Tongue (tissue), 2 donors: ENCODE data around the gene BBS5. TPM values are rescaled to one million over a fixed set of nuclear protein-coding genes. Genes with fewer than 3 reads are reported as not detected.

ENCODE experiments used
- DNase-seq: peaks from one replicate; pipeline ENCODE4 v3.0.0-alpha.2; 2015
- total RNA-seq: library from RNA; depleted of rRNA; stranded (reverse); fragments of >200 nt; gene quantifications from one replicate; pipeline ENCODE4 v1.2.3, GENCODE V29; 2014

Gene BBS5
- total RNA-seq, 1 donor from 2014 or later, result 12.2 TPM

- DNase-seq, result no peak
These were observed 67.5 kb downstream of the BBS5 start for GRCh38 chr2:169546756-169547155.

Other genes starting within 250 kb of the BBS5 start
- gene LRP2, start 117.0 kb upstream of the BBS5 start, total RNA-seq, result 0.10 TPM
- gene KLHL41, start 30.2 kb downstream of the BBS5 start, total RNA-seq, result 2,840 TPM
- gene FASTKD1, start 94.4 kb downstream of the BBS5 start, total RNA-seq, result 38.6 TPM
- gene PPIG, start 104.9 kb downstream of the BBS5 start, total RNA-seq, result 46.1 TPM
- gene CFAP210, start 214.9 kb downstream of the BBS5 start, total RNA-seq, result not detected
- gene PHOSPHO2, start 215.0 kb downstream of the BBS5 start, total RNA-seq, result 5.0 TPM